HG02840 (cell line): ENCODE data around the gene TNFSF11.
"Not testable (repeated sequence)": the region's sequence is repeated elsewhere in the genome, so short reads cannot be mapped to it uniquely, and the experiment has no call there.

Source experiments
- ATAC-seq: cut with Tn5 transposase; IDR thresholded peaks from one replicate; pipeline ENCODE4 v1.9.1; 2021; ENCODE audit warnings: mild to moderate bottlenecking, moderate library complexity, moderate number of reproducible peaks; ENCODE audit not compliant: unreplicated experiment, low FRiP score

The TNFSF11 gene

DNA sequence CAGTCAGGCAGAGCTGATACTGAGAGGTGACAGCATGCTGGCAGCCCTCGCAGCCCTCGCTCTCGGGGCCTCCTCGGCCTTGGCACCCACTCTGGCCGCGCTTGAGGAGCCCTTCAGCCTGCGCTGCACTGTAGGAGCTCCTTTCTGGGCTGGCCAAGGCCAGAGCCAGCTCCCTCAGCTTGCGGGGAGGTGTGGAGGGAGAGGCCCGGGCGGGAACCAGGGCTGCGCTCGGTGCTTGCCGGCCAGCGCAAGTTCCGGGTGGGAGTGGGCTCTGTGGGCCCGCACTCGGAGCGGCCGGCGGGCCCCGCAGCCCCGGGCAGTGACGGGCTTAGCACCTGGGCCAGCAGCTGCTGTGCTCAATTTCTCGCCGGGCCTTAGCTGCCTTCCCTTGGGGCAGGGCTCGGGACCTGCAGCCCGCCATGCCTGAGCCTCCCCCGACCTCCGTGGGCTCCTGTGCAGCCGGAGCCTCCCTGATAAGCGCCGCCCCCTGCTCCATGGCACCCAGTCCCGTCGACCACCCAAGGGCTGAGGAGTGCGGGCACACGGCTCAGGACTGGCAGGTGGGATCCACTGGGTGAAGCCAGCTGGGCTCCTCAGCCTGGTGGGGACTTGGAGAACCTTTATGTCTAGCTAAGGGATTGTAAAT, 14.3 kb upstream of the TNFSF11 start:
- not testable (repeated sequence) for ATAC-seq

DNA sequence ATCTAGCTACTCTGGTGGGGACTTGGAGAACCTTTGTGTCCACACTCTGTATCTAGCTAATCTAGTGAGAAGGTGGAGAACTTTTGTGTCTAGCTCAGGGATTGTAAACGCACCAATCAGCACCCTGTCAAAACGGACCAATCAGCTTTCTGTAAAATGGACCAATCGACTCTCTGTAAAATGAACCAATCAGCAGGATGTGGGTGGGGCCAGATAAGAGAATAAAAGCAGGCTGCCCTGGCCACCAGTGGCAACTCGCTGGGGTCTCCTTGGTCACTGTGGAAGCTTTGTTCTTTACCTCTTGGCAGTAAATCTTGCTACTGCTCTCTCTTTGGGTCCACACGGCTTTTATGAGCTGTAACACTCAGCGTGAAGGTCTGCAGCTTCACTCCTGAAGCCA, 13.6 kb upstream of the TNFSF11 start:
- not testable (repeated sequence) for ATAC-seq

- ATAC-seq, result no peak
Measured at GRCh38 chr13:42561752-42562467, 12.0 kb upstream of the TNFSF11 start.

DNA sequence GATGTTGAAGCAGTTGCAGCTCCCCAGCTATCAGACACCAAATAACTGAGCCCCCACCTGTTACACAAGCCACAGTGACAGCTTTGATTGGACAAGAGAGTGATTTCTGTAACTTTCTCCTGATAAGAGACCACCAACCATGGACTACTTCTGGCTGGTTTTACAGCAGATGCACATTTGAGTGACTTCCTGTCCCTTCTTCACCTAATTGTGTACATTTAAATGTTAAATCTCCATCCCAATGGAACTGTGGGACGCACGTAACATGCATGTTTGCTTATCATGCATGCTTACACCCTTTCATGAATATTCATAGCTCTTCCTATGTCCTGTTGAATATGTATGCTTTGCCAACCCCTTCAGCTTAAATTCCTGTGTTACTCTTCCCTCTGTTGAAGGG, 6.0 kb upstream of the TNFSF11 start:
- no peak for ATAC-seq

GRCh38 chr13:42569576-42570344, 4.2 kb upstream of the TNFSF11 start:
- ATAC-seq, result no peak

- ATAC-seq, result no peak
Measured at GRCh38 chr13:42571895-42572294, 2.1 kb upstream of the TNFSF11 start.

- peak; percentile 57 for ATAC-seq
Measured at GRCh38 chr13:42574435-42575311, 721 bp downstream of the TNFSF11 start.

DNA sequence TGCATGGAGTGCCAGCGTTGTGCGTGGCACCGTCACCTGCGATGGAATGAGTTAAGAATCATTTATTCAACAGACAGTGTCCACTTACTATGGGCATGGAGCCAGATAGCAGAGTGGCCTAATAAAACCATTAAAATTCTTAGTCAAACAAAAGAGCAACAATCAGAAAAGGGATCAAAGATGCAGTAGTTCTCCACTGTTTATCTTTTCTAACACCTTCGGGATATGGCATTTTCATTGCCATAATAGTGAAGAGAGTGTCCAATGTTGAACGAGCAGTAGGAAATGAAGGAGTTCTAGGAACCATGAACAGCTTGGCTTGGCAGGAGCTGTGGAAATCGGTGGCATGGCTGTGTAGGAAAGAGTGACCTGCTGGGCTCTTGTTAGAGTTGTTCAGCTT, 2.0 kb downstream of the TNFSF11 start:
- ATAC-seq, result no peak

GRCh38 chr13:42577538-42577937, 3.6 kb downstream of the TNFSF11 start:
- ATAC-seq, result no peak

DNA sequence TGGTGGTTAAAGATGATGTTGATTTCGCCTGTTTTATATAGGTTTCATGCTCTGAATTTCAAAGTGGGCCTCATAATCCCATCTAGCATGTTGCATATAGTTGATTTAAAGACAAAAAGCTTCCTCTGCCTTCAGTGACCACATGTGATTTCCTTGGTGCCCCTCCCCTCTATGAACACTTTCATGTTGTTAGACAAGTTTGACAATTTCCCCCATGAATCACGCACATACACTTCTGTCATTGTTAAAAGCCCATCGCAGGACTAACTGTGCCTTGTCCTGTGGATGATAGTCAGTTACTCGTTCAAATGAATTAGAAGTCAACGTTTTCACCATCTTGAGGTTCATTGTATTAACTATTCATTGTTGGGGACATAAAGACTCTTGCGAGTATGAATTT, 6.7 kb downstream of the TNFSF11 start:
- no peak for ATAC-seq

GRCh38 chr13:42581427-42581826, 7.5 kb downstream of the TNFSF11 start:
- no peak for ATAC-seq

GRCh38 chr13:42591602-42592001, 17.6 kb downstream of the TNFSF11 start:
- ATAC-seq, result no peak

DNA sequence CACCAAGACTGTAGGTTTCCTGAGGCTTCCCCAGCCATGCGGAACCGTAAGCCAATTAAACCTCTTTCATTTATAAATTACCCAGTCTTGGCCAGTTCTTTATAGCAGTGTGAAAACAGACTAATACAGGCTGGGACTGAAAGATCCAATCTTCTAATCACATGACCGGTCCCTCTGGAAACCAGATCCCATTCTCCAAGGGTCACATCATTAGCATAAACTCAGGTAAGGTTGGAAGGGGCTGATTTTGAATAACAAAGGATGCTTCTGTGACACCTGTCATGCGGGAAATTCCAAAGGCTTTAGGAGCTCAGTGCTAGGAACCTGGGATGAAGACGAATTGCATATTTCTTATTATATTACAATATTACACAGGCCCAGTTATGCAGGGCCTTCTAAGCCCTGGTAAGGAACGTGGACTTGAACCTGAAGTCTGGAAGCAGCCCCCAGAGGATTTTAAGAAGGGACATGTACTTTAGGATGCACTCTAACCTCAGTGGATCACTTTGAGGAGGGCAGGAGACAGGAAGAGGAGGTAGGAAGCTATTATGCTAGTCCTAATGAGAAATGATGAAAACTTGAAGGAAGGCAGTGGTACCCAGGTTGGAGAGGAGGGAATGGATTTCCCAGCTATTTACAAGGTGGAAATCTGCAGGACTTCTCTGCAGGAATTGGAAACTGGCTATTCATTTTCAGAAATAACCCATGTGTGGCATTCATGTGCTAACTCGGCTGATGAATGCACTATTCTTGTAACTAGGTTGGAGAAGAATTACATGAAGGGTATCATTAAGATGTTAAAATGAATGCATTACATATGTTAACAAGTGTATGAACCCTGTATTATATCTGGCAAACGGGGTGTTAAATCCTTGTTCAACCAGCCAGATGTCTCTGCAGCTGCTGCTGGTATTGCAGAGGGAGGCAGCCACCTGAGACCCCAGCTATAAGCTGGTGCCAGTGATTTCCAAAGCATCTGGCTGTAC, 19.3 kb downstream of the TNFSF11 start:
- no peak for ATAC-seq

GRCh38 chr13:42594481-42595252, 20.7 kb downstream of the TNFSF11 start:
- peak; percentile 63 for ATAC-seq

DNA sequence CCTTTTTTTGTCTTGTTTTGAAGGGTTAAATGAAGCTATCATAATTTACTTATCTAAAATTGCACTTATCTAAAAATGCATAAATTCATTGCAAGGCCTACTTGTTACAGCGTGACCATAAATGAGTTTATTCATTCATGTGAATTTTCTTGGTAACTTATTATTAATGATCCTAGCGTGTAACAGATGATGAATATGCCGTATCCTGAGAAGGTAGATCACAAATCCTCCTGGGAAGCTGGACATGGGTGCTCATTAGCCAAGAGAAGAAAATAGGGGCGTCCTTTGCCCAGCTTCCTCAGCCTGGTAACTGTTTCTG, 21.3 kb downstream of the TNFSF11 start:
- ATAC-seq, result no peak

DNA sequence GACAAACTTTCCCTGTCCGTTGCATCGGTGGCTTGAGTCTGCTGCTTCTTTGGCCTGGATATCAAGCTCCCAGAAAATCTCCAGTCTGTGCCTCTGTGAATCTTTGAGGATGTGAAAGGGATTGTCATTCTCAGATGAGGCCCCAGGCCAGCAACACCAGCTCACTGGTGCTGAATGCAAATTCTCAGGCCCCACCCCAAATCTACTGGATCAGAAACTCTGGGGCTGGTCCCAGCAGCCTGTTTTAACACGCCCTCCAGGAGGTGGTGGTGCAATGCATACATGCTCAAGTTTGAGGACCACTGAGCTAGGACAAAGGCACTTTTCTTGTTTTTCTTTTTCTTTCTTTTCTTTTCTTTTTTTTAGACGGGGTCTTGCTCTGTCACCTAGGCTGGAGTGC, 23.6 kb downstream of the TNFSF11 start:
- ATAC-seq, result no peak

DNA sequence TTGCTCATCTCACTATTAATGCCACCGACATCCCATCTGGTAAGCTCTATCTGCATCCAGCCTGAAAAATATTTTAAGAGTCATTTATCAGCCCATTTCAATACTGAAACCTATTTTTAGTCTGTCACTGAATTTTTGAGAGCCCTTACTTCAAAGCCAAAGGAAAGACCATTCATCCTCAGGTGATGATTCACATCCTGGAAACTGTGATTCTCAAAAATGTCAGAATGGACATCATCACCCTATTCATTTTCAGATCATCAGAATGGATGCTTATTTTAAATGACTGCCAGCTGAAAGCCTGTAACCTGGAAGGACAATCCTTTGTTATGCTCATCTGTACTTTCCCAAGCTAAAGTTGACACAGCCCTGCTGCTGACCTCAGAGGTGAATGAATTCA, 27.0 kb downstream of the TNFSF11 start:
- no peak for ATAC-seq

- peak; percentile 72 for ATAC-seq
Measured at GRCh38 chr13:42602906-42603305, 29.0 kb downstream of the TNFSF11 start.

GRCh38 chr13:42603571-42603970, 29.6 kb downstream of the TNFSF11 start:
- no peak for ATAC-seq
